ENCODE measurements around the gene SKAP2.
A peak's percentile ranks its signal among the peaks of the same experiment; 100 is the strongest.
"Not testable (repeated sequence)": the region's sequence is repeated elsewhere in the genome, so short reads cannot be mapped to it uniquely, and the experiment has no call there.

The SKAP2 gene

GRCh38 chr7:26857506-26858240, 6.7 kb downstream of the SKAP2 start:
- DNase-seq (ENCODE audit: low spot score), result peak; percentile 64

DNA sequence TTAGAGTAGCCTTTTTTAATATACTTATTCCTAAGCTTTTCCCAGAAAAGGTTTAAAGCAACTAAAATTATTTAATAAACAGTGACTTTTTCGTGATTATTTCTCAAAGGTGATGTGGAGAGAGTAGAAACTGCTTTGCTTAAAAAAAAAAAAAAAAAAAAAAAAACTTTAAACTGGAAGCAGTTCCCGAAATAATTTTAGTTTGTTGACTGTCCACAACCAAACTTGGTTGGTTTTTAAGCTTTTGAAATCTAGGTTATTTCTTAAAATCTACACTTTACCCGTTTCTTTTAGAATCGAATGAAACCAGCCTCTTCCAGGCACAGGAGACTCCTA, 7.3 kb downstream of the SKAP2 start:
- no peak for DNase-seq (ENCODE audit: low spot score)

- no peak for DNase-seq (ENCODE audit: low spot score)
These were observed 8.0 kb downstream of the SKAP2 start for GRCh38 chr7:26856176-26856985.

- DNase-seq (ENCODE audit: low spot score), result no peak
These were observed 9.2 kb downstream of the SKAP2 start for GRCh38 chr7:26854876-26855855.

DNA sequence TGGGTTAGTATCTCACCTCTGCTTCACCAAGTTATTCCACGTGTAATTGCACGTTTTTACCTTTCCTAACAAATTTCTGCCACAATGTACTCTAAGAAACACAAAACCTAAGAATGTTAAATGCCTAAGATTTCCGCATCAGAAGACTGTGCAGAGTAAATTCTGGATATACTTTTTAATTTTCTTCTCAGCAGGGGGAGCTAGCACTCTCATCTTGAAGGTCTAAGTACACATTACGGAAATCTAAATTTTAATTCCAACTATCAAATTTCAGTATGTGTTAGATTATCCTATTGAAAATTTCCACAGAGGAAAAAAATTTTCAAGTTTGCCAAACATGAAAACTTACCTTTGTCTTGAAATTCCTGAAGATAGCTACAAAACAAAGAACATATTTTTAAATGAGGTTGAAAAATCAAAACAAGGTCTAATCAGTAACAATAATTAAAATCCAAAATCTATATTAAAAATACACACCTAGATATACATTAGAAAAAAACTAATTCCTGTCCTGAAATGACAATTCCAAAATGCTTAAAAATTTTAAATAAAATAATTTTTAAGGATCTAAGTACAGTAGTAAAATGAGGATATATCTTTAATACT, 10.5 kb downstream of the SKAP2 start:
- no peak for DNase-seq (ENCODE audit: low spot score)

DNA sequence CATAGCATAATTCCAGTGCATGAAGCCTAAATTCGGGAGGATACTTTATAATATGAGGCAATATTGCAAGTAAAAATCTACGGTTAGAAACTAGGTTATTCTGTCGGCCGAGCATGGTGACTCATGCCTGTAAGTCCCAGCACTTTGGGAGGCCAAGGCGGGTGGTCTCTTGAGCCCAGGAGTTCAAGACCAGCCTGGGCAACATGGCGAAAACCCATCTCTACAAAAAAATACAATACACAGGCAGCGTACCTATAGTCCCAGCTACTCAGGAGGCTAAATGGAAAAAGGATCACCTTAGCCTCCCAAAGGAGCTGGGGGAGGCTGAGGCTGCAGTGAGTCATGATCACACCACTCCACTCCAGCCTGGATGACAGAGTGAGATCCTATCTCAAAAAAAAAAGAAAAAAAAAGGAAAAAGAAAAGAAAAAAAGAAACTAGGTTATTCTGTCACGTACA, 14.2 kb downstream of the SKAP2 start:
- no peak for DNase-seq (ENCODE audit: low spot score)

DNA sequence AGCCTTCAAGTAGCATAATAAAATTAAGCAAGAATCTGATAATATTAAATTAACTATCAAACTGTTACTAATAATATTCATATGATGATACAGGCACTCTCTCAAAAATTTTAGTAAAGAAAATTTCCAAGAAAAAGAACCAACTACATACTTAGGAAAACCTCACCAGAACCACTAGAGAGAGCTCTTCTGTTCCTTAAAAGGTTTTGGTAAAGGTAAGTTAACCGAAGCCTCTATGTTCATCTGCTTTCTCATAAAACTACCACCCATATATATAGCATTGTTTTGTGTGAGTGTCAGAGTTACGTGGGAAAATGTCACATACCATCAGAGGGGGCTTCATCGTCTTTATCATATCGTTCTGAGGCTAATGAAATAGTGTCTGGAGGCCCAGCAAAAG, 20.7 kb downstream of the SKAP2 start:
- DNase-seq (ENCODE audit: low spot score), result no peak

GRCh38 chr7:26842897-26843296, 21.5 kb downstream of the SKAP2 start:
- no peak for DNase-seq (ENCODE audit: low spot score)

- DNase-seq (ENCODE audit: low spot score), result no peak
These were observed 23.2 kb downstream of the SKAP2 start for GRCh38 chr7:26841003-26841739.

DNA sequence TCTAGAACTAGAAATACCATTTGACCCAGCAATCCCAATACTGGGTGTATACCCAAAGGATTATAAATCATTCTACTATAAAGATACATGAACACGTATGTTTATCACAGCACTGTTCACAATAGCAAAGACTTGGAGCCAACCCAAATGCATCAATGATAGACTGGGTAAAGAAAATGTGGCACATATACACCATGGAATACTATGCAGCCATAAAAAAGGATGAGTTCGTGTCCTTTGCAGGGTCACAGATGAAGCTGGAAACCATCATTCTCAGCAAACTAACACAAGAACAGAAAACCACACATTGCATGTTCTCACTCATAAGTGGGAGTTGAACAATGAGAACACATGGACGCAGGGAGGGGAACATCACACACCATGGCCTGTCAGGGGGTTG, 27.6 kb downstream of the SKAP2 start:
- not testable (repeated sequence) for DNase-seq (ENCODE audit: low spot score)

- no peak for DNase-seq (ENCODE audit: low spot score)
These were observed 49.0 kb downstream of the SKAP2 start for GRCh38 chr7:26815426-26815825.

DNA sequence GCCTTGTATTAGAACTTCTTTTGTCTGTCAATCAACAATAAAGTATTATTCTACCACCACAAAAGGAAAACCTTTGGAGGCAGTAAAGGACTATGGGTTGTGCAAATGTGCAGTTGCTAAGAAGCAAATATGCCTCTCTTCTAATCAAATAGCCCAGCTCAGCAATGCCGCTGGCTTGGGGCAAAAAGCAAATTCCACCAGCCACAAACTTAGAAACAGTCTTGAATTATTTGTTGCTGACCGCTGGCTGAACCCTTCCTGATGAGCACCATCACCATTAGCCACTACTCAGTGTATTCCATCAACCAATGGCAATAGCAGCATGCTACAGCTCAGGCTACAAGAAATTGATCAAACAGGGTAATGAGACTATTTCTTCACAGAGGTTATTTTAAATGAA, 51.0 kb downstream of the SKAP2 start:
- no peak for DNase-seq (ENCODE audit: low spot score)

DNA sequence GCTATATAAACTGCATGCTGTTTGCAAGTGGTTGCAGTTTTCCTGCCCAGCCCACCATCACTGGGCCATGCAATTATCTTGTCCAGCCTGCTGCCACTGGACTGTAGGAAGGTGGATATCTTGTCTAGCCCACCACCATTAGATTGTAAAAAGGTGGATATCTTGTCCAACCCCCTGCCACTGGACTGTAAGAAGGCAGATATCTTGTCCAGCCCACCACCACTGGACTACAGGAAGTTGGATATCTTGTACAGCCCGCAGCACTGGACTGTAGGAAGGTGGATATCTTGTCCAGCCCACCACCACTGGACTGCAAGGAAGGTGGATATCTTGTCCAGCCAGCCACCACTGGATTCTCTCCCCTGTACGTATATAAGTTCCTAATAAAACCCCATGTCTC, 69.8 kb downstream of the SKAP2 start:
- no peak for DNase-seq (ENCODE audit: low spot score)

DNA sequence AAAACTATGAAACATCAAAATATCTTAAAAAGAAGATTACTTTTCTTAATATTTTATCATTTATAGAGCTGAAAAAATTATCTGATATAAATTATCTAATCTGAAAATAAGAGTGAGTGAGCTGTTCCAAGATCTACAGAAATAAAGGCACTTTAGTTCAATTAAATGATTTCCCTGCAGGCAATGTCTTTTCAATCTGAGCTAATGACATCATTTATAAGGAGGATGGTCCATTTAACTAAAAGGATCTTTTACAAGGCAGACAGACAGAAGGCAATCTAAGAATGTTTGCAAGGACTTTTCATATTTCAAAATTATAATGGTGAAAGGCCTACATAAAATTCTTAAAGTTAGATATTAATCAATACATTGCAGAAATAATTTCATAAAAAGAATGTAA, 71.8 kb downstream of the SKAP2 start:
- no peak for DNase-seq (ENCODE audit: low spot score)

- no peak for DNase-seq (ENCODE audit: low spot score)
These were observed 72.4 kb downstream of the SKAP2 start for GRCh38 chr7:26792006-26792405.

DNA sequence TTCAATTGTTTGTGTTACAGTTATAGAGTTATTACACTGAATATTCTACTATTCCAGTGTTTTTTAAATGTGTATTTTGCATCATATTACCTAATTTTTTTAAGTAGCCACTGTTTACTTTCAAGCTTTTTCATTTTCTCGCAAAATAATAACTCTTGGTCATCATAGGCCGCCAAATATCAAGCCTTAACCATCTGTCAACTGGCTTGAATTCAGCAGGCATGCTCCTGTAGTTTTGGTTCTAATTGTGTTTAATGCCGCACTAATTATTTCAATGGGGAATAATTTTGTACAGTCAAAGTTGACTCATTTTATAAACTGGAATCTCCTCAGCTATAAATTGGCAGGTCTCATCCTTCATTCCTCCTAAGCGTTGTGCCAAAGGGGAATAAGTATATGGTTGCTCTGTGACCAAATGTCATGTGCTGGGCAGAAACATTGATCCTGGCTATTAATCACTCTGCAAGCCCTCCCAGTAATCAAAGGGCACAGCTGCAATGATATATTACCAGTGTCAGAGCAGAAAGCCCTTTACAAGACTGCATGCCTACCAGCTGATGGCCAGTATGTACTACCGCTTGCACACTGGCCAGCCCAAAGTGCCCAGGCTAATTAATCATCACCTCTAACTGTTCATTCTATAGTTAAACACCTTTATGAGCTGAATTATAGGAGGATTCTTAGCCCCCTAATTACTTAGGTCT, 74.8 kb downstream of the SKAP2 start:
- no peak for DNase-seq (ENCODE audit: low spot score)

- DNase-seq (ENCODE audit: low spot score), result no peak
These were observed 76.7 kb downstream of the SKAP2 start for GRCh38 chr7:26787701-26788100.

GRCh38 chr7:26784118-26784517, 80.3 kb downstream of the SKAP2 start:
- no peak for DNase-seq (ENCODE audit: low spot score)

- DNase-seq (ENCODE audit: low spot score), result no peak
These were observed 81.9 kb downstream of the SKAP2 start for GRCh38 chr7:26782501-26782900.

DNA sequence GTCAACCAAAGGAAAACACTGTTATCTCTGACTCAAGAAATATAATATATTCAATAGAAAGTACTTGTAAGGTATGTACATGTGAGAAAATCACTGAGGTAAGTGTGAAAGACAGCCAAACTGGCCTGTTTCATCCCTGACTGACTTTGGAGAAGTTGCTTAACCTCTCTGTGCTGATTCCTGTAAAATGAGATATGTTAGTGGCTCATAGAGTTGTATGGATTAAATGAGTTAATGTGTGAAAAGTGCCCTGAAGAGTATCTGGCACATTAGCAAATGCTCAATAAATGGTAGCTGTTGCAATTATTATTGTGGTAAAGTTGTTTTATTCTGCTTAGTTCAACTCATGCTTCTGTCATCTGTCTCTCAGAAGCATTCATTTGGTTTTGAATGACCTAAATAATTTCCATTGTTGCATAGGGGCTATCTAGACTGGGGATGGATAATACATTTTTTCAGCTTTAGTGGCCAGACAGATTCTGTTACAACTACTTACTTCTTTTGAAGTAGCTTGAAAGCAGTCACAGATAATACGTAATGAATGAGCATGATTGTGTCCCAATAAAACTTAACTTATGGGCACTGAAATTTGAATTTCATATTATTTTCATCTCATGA, 84.3 kb downstream of the SKAP2 start:
- no peak for DNase-seq (ENCODE audit: low spot score)
